ENCODE data around the gene GRID1.

GRCh38 chr10:86337121-86337601, 29.4 kb downstream of the GRID1 start:
- no peak for TF ChIP-seq POLR2A (IDR thresholded peaks at IDR 0.05)
- TF ChIP-seq, protein P1, sequence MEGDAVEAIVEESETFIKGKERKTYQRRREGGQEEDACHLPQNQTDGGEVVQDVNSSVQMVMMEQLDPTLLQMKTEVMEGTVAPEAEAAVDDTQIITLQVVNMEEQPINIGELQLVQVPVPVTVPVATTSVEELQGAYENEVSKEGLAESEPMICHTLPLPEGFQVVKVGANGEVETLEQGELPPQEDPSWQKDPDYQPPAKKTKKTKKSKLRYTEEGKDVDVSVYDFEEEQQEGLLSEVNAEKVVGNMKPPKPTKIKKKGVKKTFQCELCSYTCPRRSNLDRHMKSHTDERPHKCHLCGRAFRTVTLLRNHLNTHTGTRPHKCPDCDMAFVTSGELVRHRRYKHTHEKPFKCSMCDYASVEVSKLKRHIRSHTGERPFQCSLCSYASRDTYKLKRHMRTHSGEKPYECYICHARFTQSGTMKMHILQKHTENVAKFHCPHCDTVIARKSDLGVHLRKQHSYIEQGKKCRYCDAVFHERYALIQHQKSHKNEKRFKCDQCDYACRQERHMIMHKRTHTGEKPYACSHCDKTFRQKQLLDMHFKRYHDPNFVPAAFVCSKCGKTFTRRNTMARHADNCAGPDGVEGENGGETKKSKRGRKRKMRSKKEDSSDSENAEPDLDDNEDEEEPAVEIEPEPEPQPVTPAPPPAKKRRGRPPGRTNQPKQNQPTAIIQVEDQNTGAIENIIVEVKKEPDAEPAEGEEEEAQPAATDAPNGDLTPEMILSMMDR (IDR thresholded peaks at IDR 0.05), result no peak
